ENCODE results near the gene EHHADH.

DNA sequence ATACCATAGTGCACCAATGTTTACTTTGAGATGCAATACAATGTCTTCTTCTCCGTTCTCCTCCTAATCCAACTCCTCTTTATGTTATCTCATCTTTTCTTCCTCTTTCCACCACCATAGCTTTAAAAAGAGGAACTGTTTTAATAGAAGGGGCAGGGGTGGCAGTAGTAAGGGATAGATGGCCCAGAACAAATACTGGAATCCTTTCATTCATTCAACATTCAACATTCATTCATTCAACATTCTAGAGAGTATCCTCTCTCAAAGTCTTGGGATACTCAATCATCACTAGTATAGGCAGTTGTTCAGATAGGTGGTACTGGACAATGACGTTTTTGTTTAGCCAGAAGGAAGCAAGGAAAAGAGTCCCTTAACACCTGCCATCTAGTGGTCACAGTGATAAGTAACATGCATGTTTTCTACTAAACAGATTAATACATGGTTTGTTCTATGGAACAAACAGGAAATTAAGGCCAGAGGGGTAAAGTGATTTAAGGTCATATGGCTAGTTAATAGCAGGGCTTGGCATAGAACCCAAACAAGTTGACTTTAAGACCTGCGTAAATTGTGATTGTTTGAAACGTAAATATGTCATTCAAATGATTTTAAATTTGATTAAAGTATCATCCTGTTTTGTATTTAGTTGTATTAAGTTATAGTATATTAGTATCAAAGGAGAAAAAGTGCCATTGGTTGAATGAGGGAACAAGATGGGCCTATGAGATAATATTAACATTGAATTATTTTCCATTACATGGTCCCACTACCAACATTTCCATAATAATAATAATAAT is 26.9 kb upstream of the EHHADH start:
- TF ChIP-seq, protein P1, sequence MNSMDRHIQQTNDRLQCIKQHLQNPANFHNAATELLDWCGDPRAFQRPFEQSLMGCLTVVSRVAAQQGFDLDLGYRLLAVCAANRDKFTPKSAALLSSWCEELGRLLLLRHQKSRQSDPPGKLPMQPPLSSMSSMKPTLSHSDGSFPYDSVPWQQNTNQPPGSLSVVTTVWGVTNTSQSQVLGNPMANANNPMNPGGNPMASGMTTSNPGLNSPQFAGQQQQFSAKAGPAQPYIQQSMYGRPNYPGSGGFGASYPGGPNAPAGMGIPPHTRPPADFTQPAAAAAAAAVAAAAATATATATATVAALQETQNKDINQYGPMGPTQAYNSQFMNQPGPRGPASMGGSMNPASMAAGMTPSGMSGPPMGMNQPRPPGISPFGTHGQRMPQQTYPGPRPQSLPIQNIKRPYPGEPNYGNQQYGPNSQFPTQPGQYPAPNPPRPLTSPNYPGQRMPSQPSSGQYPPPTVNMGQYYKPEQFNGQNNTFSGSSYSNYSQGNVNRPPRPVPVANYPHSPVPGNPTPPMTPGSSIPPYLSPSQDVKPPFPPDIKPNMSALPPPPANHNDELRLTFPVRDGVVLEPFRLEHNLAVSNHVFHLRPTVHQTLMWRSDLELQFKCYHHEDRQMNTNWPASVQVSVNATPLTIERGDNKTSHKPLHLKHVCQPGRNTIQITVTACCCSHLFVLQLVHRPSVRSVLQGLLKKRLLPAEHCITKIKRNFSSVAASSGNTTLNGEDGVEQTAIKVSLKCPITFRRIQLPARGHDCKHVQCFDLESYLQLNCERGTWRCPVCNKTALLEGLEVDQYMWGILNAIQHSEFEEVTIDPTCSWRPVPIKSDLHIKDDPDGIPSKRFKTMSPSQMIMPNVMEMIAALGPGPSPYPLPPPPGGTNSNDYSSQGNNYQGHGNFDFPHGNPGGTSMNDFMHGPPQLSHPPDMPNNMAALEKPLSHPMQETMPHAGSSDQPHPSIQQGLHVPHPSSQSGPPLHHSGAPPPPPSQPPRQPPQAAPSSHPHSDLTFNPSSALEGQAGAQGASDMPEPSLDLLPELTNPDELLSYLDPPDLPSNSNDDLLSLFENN (IDR thresholded peaks at IDR 0.05; ENCODE audit: low read depth in 2 of 2, low read length in 2 of 2), result no peak
- TF ChIP-seq, protein P2, sequence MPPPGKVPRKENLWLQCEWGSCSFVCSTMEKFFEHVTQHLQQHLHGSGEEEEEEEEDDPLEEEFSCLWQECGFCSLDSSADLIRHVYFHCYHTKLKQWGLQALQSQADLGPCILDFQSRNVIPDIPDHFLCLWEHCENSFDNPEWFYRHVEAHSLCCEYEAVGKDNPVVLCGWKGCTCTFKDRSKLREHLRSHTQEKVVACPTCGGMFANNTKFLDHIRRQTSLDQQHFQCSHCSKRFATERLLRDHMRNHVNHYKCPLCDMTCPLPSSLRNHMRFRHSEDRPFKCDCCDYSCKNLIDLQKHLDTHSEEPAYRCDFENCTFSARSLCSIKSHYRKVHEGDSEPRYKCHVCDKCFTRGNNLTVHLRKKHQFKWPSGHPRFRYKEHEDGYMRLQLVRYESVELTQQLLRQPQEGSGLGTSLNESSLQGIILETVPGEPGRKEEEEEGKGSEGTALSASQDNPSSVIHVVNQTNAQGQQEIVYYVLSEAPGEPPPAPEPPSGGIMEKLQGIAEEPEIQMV (tag; conservative IDR thresholded peaks at IDR 0.05; ENCODE audit: low read depth), result no peak
- TF ChIP-seq PCBP2 (IDR thresholded peaks at IDR 0.05; ENCODE audit: low read depth, low read length, poor library complexity, severe bottlenecking), result no peak
- TF ChIP-seq, protein P3, sequence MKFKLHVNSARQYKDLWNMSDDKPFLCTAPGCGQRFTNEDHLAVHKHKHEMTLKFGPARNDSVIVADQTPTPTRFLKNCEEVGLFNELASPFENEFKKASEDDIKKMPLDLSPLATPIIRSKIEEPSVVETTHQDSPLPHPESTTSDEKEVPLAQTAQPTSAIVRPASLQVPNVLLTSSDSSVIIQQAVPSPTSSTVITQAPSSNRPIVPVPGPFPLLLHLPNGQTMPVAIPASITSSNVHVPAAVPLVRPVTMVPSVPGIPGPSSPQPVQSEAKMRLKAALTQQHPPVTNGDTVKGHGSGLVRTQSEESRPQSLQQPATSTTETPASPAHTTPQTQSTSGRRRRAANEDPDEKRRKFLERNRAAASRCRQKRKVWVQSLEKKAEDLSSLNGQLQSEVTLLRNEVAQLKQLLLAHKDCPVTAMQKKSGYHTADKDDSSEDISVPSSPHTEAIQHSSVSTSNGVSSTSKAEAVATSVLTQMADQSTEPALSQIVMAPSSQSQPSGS (CRISPR knock-in tag; IDR thresholded peaks at IDR 0.05), result no peak
- TF ChIP-seq FOXJ3 (CRISPR knock-in tag; IDR thresholded peaks at IDR 0.05), result no peak
- no peak for TF ChIP-seq POLR2A (conservative IDR thresholded peaks at IDR 0.05)
- TF ChIP-seq ZNF224 (CRISPR knock-in tag; IDR thresholded peaks at IDR 0.05), result no peak
- TF ChIP-seq, protein P4, sequence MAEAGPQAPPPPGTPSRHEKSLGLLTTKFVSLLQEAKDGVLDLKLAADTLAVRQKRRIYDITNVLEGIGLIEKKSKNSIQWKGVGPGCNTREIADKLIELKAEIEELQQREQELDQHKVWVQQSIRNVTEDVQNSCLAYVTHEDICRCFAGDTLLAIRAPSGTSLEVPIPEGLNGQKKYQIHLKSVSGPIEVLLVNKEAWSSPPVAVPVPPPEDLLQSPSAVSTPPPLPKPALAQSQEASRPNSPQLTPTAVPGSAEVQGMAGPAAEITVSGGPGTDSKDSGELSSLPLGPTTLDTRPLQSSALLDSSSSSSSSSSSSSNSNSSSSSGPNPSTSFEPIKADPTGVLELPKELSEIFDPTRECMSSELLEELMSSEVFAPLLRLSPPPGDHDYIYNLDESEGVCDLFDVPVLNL (CRISPR knock-in tag; IDR thresholded peaks at IDR 0.05; ENCODE audit: low read depth), result no peak
- TF ChIP-seq, protein P5, sequence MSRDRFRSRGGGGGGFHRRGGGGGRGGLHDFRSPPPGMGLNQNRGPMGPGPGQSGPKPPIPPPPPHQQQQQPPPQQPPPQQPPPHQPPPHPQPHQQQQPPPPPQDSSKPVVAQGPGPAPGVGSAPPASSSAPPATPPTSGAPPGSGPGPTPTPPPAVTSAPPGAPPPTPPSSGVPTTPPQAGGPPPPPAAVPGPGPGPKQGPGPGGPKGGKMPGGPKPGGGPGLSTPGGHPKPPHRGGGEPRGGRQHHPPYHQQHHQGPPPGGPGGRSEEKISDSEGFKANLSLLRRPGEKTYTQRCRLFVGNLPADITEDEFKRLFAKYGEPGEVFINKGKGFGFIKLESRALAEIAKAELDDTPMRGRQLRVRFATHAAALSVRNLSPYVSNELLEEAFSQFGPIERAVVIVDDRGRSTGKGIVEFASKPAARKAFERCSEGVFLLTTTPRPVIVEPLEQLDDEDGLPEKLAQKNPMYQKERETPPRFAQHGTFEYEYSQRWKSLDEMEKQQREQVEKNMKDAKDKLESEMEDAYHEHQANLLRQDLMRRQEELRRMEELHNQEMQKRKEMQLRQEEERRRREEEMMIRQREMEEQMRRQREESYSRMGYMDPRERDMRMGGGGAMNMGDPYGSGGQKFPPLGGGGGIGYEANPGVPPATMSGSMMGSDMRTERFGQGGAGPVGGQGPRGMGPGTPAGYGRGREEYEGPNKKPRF (IDR thresholded peaks at IDR 0.05; ENCODE audit: low read depth, low read length), result no peak
- TF ChIP-seq, protein P6, sequence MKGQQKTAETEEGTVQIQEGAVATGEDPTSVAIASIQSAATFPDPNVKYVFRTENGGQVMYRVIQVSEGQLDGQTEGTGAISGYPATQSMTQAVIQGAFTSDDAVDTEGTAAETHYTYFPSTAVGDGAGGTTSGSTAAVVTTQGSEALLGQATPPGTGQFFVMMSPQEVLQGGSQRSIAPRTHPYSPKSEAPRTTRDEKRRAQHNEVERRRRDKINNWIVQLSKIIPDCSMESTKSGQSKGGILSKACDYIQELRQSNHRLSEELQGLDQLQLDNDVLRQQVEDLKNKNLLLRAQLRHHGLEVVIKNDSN (CRISPR knock-in tag; IDR thresholded peaks at IDR 0.05), result no peak
- TF ChIP-seq, protein P7, sequence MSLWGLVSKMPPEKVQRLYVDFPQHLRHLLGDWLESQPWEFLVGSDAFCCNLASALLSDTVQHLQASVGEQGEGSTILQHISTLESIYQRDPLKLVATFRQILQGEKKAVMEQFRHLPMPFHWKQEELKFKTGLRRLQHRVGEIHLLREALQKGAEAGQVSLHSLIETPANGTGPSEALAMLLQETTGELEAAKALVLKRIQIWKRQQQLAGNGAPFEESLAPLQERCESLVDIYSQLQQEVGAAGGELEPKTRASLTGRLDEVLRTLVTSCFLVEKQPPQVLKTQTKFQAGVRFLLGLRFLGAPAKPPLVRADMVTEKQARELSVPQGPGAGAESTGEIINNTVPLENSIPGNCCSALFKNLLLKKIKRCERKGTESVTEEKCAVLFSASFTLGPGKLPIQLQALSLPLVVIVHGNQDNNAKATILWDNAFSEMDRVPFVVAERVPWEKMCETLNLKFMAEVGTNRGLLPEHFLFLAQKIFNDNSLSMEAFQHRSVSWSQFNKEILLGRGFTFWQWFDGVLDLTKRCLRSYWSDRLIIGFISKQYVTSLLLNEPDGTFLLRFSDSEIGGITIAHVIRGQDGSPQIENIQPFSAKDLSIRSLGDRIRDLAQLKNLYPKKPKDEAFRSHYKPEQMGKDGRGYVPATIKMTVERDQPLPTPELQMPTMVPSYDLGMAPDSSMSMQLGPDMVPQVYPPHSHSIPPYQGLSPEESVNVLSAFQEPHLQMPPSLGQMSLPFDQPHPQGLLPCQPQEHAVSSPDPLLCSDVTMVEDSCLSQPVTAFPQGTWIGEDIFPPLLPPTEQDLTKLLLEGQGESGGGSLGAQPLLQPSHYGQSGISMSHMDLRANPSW (CRISPR knock-in tag; IDR thresholded peaks at IDR 0.05), result no peak
- TF ChIP-seq CEBPB (tag; IDR thresholded peaks at IDR 0.05), result no peak
- TF ChIP-seq, protein P8, sequence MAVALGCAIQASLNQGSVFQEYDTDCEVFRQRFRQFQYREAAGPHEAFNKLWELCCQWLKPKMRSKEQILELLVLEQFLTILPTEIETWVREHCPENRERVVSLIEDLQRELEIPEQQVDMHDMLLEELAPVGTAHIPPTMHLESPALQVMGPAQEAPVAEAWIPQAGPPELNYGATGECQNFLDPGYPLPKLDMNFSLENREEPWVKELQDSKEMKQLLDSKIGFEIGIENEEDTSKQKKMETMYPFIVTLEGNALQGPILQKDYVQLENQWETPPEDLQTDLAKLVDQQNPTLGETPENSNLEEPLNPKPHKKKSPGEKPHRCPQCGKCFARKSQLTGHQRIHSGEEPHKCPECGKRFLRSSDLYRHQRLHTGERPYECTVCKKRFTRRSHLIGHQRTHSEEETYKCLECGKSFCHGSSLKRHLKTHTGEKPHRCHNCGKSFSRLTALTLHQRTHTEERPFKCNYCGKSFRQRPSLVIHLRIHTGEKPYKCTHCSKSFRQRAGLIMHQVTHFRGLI (CRISPR knock-in tag; IDR thresholded peaks at IDR 0.05), result no peak
- no peak for TF ChIP-seq THRAP3 (IDR thresholded peaks at IDR 0.05; ENCODE audit: borderline replicate concordance)

Data from K562 (cell line).